HS-27A (cell line): ENCODE results near the gene RUFY1.
"Not testable (repeated sequence)": the region's sequence is repeated elsewhere in the genome, so short reads cannot be mapped to it uniquely, and the experiment has no call there.

Experiments used
- DNase-seq: peaks from one replicate; pipeline ENCODE4 v3.0.0-alpha.2; 2012; ENCODE audit warnings: low read depth, missing footprints

RUFY1 gene, protein sequence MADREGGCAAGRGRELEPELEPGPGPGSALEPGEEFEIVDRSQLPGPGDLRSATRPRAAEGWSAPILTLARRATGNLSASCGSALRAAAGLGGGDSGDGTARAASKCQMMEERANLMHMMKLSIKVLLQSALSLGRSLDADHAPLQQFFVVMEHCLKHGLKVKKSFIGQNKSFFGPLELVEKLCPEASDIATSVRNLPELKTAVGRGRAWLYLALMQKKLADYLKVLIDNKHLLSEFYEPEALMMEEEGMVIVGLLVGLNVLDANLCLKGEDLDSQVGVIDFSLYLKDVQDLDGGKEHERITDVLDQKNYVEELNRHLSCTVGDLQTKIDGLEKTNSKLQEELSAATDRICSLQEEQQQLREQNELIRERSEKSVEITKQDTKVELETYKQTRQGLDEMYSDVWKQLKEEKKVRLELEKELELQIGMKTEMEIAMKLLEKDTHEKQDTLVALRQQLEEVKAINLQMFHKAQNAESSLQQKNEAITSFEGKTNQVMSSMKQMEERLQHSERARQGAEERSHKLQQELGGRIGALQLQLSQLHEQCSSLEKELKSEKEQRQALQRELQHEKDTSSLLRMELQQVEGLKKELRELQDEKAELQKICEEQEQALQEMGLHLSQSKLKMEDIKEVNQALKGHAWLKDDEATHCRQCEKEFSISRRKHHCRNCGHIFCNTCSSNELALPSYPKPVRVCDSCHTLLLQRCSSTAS

GRCh38 chr5:179550511-179551342 is at the start of gene RUFY1:
TSS of gene RUFY1 (plus strand) at chr5:179550554. CDS start at chr5:179550570, 16 bp downstream.
- DNase-seq = no peak

GRCh38 chr5:179501997-179502396 is 48.4 kb upstream of the RUFY1 start:
- DNase-seq = not testable (repeated sequence)

GRCh38 chr5:179502420-179502819 is 47.9 kb upstream of the RUFY1 start:
- not testable (repeated sequence) for DNase-seq

DNA sequence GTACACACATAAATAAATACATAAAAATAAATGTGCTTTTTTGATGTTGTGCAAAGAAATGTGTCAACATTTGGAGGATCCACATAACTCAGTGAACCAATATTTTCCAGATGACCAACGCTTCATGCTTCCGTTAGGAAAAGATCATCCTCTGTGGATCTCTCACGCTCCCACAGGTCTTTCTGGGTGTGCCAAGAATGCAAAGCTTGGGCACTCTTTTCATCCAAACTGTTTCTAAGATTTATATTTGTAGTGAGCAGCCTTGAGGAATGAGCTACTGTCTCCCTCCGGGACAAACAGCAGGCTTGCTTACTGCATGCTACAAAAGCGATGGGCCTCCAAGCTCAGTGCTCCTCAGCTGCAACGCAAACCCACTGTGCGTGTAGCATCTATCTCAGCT is 46.2 kb upstream of the RUFY1 start:
- DNase-seq = no peak

GRCh38 chr5:179504600-179505396 is 45.6 kb upstream of the RUFY1 start:
- no peak for DNase-seq

DNA sequence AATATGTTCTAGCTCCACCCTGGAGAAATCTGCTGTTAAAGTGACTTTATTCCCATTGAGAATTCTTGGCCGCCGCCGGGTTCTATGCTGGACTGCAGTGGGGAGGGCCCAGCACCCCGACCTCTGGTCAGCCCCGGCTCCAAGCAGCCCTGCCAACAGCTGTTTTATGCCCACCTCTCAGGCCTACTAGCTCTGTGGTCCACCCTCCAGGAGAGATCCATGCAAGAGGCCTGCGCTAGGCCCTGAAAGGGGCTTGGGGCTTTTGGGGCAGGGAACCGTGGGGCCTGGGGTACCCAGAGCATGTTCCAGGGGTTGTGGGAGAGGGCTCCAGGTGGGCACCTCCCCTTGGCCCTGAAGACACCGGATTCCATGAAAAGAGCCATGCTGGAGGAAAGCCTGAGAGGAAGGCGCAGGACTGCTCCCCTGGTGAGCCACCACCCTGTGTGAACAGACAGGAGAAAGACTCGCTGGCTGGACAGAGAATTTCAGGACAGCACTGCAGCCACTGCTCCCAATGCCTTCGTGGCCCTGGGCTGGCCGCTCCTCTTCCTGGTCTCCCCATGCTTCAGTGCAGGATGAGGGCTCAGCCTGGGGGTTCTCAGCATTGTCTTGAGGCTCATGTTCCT is 44.6 kb upstream of the RUFY1 start:
- DNase-seq = no peak

DNA sequence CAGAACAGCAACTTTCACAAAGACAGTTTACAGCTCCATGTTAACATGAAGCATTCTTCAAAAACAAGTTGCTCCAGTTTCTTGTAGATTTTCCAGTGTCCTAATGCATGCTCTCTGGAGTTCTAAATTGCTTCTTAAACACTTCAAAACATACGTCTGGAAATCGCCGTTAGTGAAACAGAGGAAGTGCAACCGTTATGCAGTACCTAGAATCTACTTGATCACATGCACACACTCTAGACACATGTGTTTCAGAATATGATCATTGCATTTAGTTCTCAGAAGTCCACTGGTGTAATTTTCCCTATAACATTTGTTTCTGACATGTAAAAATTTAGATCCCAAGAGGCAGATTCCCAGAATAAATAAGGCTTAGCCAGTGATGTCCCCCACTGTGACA is 41.1 kb upstream of the RUFY1 start:
- no peak for DNase-seq

- DNase-seq = no peak
These were observed 40.5 kb upstream of the RUFY1 start for GRCh38 chr5:179509845-179510244.

DNA sequence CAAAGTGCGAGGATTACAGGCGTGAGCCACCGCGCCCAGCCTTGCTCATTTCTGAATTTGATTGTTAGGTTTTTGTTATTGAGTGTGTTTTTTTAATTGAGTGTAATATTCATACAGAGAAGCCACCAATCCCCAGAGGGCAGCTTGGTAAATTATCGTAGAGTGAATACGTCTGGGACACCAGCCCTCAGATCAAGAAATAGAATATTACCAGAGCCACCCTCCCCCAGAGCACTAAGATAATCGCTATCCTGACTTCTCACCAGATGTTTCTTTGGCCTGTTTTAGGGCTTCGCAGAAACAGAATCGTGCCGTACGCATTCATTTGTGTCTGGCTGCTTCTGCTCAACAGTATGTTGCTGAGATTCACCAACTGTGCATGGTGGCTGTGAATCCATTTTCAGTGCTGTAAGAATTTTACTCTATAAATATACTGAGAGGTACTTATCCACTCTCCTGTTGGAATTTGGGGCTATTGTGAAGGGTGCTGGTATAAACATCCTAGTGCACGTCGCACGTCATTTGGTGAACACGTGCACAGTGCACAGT is 37.8 kb upstream of the RUFY1 start:
- DNase-seq = no peak

- DNase-seq = not testable (repeated sequence)
These were observed 34.9 kb upstream of the RUFY1 start for GRCh38 chr5:179515501-179515900.

- no peak for DNase-seq
These were observed 34.1 kb upstream of the RUFY1 start for GRCh38 chr5:179516221-179516620.

DNA sequence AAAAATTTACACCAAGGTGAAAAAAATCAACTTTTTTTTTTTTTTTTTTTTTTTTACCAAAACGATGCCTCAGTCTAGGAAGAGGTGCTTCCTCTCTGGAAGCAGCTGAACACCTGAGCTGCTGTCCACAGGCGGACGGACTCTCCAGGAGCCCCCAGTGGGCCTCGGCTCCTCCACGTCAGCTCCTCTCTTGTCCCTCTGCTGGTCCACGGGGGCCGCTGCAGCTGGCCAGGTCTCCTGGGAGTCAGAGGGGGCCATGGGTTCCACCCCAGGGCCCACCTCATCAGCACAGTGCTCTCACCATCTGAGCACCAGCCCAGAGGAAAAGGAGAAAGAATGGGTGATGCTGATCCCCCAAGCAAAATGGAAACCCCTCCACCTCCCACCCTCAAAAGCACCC is 32.6 kb upstream of the RUFY1 start:
- DNase-seq = not testable (repeated sequence)

DNA sequence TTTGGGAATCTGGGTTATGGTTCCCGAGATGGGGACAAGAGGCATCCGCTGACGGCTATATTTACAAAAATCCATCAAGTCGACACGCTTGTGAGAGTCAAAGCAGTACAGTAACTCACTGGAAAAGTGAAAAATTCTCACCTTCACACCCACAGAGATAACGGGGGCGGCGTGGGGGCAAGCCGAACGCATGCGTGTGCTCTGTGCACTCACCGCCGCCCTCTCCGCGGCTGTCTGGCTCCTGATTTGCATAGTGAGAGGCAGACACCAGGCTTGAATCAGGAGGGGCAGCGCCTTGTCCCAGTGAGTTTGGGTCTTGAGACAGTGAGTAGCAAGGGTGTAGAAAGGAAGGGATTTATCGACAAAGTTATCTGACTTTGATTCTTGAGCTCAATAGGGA is 32.0 kb upstream of the RUFY1 start:
- DNase-seq = not testable (repeated sequence)

- DNase-seq = not testable (repeated sequence)
These were observed 30.8 kb upstream of the RUFY1 start for GRCh38 chr5:179519416-179520070.

- not testable (repeated sequence) for DNase-seq
These were observed 28.2 kb upstream of the RUFY1 start for GRCh38 chr5:179522107-179522506.

DNA sequence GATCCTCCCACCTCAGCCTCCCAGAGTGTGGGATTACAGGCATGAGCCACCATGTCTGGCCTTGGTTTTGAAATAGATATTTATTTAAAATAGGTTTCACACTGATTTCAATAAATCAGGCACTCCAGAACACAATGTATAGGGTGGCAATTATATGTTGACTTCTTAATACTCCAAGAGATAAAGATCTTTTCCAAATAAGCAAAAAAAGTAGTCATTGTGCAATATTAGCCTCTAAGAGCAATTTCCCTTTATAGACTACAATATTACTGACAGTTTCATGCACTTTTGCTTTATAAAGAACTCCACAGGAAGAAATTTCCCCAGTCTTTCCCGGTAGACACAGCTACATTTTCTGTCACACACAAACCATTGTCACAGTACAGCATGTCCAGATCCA is 23.4 kb upstream of the RUFY1 start:
- DNase-seq = no peak

DNA sequence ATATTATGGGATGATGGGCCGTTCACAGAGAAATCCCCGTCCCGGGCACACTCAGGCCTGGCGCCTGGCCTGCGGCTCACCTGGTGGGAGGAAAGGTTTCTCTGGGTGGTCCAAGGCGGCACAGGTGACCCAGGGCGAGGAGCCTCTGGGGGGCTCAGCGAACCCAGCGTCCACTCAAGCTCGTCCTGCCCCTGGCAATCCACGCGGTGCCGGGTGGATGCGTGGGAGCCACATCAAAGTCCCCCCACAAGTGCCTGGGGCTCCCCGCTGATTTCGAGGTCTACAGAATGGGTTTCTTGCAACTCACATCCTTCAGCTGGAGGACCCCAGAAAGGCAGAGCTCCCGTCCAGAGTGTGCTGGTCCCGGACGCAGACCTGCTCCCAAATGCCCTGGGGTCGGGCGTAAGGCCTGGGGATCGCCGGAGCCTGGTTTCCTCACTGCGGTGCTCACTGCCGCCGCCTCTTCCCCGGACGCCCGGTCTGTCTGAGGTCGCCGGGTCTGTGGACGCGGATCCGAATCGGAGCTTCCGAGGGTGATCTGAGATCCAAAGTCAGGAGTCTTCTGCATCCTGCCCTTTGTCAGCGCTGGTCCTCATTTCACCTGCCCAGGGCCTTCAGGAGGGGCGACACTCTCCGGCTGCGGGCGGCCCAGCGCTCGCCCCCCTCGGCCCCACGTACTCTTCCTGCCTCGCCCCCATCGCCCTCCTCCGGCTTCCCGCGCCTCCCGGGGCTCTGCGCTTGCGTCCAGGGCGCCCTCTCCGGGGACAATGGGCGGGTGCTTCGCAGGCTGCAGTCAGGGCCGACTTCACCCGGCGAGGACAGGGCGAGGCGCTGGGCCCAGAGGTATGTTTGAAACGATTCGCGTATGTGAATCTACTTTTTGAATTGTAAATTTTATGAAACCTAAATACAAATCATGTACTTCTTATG is 20.0 kb upstream of the RUFY1 start:
- DNase-seq = no peak

DNA sequence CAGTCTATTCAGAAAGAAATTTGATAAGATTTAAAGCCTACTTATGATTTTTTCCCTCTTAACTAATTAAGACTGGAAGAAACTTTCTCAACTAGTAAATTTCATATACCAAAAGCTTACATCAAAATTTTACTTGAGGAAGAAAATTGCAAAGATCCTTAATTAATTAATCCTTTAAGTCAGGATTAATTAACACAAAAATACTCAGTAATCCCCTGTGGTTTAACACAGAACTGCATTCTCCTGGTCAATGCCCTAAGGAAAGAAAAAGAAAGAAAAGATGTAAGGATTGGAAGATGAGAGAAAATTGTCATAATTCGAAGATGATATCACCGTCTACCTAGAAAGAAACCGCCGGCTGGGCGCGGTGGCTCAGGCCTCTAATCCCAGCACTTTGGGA is 17.3 kb upstream of the RUFY1 start:
- DNase-seq = no peak

DNA sequence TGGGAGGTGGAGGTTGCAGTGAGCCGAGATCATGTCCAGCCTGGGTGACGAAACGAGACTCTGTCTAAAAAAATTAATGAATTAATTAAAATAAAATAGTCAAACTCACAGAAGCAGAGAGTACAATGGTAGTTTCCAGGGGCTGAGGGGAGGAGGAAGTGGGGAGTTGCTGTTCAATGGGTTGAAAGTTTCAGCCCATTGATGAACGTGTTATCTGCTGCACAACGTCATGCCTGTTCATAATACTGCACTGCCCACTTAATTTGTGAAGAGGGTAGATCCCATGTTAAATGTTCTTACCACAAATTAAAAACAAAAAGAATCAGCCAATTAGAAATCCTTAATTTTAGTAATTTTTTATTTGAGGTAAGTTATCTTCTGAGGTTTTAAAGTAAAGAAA is 16.4 kb upstream of the RUFY1 start:
- DNase-seq = no peak
